NCI-H146 treated with DMSO at 0.1 percent for 48 hours (cell line): ENCODE results near the gene NCKAP5.

Experiments used
- DNase-seq: peaks from one replicate; lab custom pipeline; 2025; ENCODE audit not compliant: unreplicated experiment; lab: John Stamatoyannopoulos, UW

The NCKAP5 gene

DNA sequence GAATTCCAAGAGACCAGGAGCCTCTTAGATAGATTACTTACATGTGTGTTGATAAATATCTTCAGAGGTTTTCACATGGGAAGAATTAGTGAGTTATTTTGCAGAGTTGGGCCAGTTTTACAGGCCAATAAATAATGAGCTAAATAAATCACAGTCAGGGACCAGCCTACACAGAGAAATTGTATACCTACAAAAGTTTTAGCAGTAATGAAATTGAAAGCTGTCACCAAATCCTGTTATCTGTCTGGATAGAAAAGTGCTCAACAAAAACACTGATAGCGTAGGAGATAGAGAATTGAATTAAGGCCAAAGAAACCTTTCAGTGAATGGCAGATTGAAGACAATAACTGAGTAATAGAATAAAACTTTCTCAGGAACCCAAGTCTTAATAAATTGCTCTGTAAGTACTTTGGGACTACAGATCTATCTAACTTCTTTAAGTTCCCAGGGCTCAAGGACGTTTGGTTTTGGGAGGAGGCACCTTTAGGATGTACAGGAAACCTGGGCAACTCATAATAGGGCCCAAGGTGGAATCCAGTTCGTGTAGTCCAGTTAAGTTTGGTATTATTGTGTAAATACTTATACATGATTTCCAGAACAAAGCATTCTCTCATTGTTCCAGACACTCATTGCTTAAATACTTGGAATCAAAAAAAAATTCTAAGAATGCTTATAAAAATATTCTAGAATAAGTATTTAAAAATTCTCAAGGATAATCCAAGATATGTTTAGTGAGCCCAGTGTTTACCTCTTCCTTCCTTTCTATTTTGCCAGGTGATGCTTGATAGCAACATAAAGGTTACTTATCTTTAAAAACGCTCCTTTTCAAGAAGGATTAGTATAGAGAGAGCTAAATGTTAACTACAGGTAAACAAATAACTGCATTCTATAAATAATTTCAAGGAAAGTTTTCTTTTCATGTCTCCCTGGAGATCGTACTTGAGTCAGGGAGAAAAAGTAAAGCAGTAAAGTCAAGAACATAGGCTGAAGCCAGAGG, 134.5 kb downstream of the NCKAP5 start:
- DNase-seq = no peak

DNA sequence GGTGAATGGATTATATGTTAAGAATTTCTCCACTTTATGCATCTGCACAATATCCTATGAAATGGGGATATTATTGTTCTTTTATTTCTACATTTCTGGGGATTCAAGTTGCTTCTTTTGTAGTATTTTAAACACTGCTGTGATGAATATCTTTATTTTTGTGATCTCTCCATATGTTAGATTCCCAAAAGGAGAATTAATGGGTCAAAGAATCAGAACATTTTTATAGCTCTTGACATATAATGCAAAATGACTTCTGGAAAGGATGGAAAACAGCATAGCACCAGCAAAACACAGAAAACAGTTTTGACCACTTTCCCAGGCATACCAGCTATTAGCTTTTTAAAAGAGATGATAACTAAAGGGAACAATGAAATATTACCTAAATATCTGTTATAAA, 135.5 kb downstream of the NCKAP5 start:
- DNase-seq = no peak

- DNase-seq = no peak
Observed at GRCh38 chr2:133431289-133431688, 137.0 kb downstream of the NCKAP5 start.

DNA sequence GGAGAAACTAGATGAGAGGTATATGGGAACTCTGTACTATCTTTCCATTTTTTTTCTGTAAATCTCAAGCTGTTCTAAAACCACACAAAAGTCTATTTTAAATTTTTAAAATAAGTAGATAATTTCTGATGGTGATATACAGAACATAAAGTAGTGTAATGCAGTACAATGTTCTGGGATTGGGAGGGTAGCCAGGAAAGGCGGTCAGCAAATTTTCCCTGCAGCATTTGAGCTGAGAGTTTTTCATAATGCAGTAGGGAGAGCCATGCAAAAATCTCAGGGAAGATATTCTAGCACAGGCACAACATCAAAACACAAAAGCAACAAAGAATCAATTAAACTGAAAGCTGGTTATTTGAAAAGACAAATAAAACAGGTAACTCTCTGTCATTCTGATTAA, 141.5 kb downstream of the NCKAP5 start:
- DNase-seq = no peak

- no peak for DNase-seq
Observed at GRCh38 chr2:133425612-133426011, 142.7 kb downstream of the NCKAP5 start.

DNA sequence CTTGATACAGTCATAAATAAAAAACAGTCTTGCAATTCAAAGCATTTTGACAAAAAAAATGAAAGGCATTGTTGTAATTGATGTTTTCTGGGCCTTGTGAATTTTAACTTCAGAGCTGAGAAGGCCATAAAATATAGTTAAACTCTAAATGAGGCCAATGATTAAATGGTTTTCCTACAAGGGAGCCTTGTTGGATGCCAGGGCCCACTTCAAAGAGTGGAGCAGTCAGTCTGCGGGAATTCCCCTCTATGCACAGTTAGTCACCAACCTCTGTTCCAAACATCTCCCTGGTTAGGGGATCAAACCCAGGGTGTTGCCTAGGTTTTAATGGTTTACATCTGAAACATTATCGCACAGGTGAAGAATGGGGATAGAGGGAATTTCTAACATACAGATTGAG, 143.4 kb downstream of the NCKAP5 start:
- DNase-seq = no peak

GRCh38 chr2:133422931-133423351, 145.3 kb downstream of the NCKAP5 start:
- DNase-seq = no peak

DNA sequence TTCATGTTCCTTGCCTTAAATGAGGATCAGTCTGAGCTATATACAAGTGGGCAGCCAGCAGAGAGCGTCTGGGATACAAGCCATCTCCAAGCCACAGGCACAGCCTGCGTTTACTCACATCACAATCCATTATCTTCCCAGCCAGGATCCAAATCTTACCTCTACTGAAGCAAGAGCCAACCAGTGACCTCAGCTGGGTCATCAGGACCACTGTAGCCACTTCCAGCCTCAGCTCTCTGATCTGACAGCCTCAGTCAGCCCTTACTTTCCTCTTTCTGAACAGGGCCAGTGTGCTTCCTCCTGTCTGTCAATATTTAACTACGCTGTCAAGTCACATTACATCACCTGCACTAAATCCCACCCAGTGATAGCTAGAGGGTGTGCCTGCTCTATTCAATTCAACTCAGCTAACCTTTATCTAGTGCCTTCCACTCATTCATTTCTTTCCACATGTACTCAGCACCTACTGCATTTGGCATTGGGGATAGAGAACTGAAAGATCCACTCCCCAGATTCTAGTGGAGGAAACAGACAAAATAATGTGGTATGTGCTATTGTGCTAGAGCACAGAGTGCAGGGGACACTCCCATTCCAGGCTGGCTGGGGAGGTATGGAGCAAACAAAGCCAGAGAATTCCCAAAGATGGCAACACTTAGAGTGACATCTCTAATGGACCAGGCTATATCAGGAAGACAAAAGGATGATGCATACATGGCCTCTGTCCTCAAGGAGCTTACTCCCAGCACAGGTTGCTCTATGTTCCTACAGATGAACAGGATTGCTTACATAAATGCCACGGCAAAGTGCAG, 146.5 kb downstream of the NCKAP5 start:
- DNase-seq = no peak

GRCh38 chr2:133420788-133421187, 147.5 kb downstream of the NCKAP5 start:
- DNase-seq = no peak

- DNase-seq = no peak
Observed at GRCh38 chr2:133418671-133419070, 149.6 kb downstream of the NCKAP5 start.

- DNase-seq = no peak
Observed at GRCh38 chr2:133418021-133418420, 150.2 kb downstream of the NCKAP5 start.

GRCh38 chr2:133417415-133417814, 150.8 kb downstream of the NCKAP5 start:
- DNase-seq = no peak

GRCh38 chr2:133416736-133417135, 151.5 kb downstream of the NCKAP5 start:
- no peak for DNase-seq

GRCh38 chr2:133416146-133416545, 152.1 kb downstream of the NCKAP5 start:
- DNase-seq = no peak

GRCh38 chr2:133415210-133415876, 152.9 kb downstream of the NCKAP5 start:
- no peak for DNase-seq

DNA sequence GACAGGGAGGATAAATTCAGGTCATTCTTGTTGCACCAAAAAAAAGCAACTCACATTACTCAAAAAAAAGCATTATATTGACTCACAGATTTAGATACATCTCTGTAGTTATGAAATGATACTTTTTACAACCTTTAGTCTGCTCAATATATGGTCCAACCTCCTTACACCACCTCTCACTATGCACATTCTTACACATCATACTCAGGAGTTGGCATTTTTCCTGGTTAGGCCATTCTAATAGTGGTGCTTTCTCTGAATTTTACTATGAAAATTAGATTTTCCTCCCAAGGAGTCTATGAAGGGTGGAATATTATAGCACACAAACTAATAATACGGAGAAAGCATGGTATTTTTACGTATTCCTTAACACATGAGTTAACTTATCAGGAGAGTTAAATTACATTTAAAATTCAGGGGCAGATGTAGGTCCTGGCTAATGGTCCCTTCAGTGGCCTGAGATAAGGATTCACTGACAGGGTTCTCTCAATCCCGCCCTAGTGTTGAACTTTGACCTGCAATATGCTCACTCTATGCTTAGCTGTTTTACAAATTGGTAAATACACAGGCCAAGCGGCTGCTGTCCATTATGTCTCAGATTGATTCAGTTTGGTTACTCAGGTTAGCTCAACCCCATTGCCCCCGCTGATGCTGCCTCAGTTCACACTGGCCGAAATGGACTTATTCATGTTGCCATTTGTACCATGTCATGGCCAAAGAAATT, 153.6 kb downstream of the NCKAP5 start:
- DNase-seq = no peak

- no peak for DNase-seq
Observed at GRCh38 chr2:133413863-133414262, 154.4 kb downstream of the NCKAP5 start.

DNA sequence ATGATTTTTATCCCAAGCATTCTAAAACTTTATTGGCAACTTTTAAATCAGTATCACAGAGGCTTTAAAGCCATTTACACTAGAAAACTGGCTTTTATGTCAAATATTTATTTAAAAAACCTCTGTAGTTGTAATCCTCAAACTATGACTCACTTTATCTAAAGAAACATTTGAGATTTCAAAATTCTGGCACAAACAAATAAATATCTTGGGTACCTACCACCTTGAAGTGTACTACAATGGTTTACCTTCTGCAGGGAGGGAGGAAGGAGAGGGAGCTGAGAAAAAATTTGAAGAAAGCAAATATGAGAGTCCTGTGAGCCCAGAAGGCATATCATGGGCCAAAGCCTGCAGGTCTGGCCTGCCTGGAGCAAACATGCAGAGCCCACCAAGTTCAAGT, 155.6 kb downstream of the NCKAP5 start:
- no peak for DNase-seq

DNA sequence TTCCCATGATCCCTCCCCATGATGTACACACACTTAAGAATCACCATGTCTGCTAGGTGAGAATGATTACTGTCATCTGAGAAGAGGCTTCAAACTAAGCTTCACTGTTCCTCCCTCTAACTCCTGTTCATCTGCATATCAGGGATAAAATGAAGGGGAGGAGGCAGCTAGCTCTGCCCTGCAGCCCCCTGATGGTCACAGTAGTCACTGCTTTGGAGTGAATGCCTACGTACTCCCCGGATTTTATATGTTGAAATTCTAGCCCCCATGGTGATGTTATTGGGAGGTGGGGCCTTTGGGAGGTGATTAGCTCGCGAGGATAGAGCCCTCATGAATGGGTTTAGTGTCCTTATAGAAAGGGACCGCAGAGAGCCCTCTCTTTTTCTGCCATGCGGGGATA, 156.4 kb downstream of the NCKAP5 start:
- no peak for DNase-seq

DNA sequence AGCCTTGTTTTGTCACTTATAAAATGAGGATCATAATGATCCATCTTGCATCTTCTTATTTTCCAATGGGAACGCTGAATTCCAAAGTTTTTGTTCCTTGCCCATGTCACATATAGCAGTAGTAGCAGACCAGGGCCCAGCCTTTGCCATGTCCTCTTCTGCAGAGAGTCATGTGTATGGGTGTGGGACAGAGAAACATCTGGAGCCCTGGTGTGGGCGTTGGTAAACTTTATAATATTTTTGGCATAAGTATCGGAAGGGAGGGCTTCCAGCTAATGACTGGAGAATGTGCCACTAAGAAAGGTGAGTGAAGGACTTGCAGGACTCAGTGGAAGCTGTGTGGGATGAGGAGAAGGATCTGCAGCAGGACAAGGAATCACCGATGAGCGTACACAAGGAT, 157.2 kb downstream of the NCKAP5 start:
- DNase-seq = no peak
